Neural progenitor cell (in vitro differentiated cells): ENCODE results near the gene ALPL.

Experiments
- CTCF ChIP-seq: fragments of 200-600 bp; sonication (generic); IDR thresholded peaks from 2 replicates; pipeline ENCODE4 v1.5.1; 2017; ENCODE audit warnings: antibody characterized with exemption, mild to moderate bottlenecking
- EZH2 ChIP-seq: fragments of 200-600 bp; sonication (generic); IDR thresholded peaks from 2 replicates; pipeline ENCODE4 v1.6.1; 2017; ENCODE audit warnings: antibody characterized with exemption, mild to moderate bottlenecking, moderate library complexity

- TF ChIP-seq CTCF (no peak), EZH2 (no peak)
Observed at GRCh38 chr1:21613072-21613867, 104.0 kb downstream of the ALPL start.
